ENCODE data around the gene ZNF618. TPM values are rescaled to one million over a fixed set of nuclear protein-coding genes. Genes with fewer than 3 reads are reported as not detected.

ZNF618 gene
- total and polyA plus RNA-seq, 2 experiments from 2014 or later: 2.3 to 5.1 TPM

DNA sequence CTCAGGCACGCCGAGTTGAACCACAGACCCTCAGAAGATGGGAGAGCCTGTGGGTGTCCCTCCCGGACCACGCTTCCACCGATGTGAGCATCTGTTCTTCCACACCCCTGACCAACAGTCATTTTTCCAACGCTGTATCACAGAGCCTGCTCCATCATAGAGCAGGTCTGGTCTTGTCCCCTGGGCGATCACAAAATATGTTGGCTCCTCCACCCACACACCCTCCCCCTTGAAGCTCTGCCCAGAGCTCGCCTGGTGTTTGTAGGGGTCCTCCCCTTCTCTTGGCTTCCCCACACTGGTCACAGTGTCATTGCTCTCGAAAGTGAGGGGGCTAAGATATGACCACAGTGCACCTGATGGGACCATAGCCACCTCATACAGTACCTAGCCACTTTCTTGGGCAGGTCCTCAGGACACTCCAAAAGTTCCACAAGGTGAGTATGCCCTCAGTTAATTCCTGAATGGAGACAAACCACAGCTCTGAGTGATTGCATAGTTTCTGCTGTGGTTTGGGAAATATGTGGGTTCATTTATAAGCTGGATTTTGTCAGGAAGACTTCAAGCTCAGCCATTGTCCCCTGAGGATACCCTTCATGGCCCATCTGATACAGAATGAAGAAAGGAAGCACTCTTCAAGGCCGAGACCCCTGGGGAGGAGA is 3.5 kb upstream of the ZNF618 start:
- H3K27me3 ChIP-seq (replicated peaks; ENCODE audit: insufficient read depth): 0 out of 2 replicates have a peak, but pooled peaks cover 5% of the 10 kb centered on the region
- DNase-seq: no peak
- in situ Hi-C loops (cut with MboI): no loop called here
- no peak overlapping the region for H3K4me2 ChIP-seq (ENCODE audit: unreplicated experiment)
- H3K9me3 ChIP-seq (ENCODE audit: low read depth): no peaks in the 10 kb centered on the region
- WGBS, 2 experiments (ENCODE audit: low coverage in 1 of 2, low lambda C conversion rate in 2 of 2, missing lambda C conversion rate in 2 of 2): 54 to 56% methylated on average over 10 of the region's 10 CpGs
- H3K27ac ChIP-seq: no peak overlapping the region
- no peaks in the 10 kb centered on the region for H3K9me2 ChIP-seq (ENCODE audit: insufficient read depth)
- H4K20me1 ChIP-seq (ENCODE audit: insufficient read depth): no peaks in the 10 kb centered on the region
- no peak overlapping the region for H3K4me3 ChIP-seq
- H3K36me3 ChIP-seq (ENCODE audit: low read depth): no peaks in the 10 kb centered on the region
- H3K9ac ChIP-seq: no peak overlapping the region
- H3F3A ChIP-seq (ENCODE audit: insufficient read depth): no peaks in the 10 kb centered on the region
- TF ChIP-seq EZH2phosphoT487 (IDR thresholded peaks at IDR 0.05; ENCODE audit: insufficient read depth, low read depth): no peak
- no peak for TF ChIP-seq EZH2 (IDR thresholded peaks at IDR 0.05; ENCODE audit: insufficient read depth, poor library complexity, severe bottlenecking)
- no peak overlapping the region for H2AFZ ChIP-seq
- peaks cover 5% of the 10 kb centered on the region; the same call in 1 of the 2 replicates for H3K4me1 ChIP-seq (ENCODE audit: insufficient read depth)
- H3K79me2 ChIP-seq (ENCODE audit: insufficient read depth): peaks cover 13% of the 10 kb centered on the region

DNA sequence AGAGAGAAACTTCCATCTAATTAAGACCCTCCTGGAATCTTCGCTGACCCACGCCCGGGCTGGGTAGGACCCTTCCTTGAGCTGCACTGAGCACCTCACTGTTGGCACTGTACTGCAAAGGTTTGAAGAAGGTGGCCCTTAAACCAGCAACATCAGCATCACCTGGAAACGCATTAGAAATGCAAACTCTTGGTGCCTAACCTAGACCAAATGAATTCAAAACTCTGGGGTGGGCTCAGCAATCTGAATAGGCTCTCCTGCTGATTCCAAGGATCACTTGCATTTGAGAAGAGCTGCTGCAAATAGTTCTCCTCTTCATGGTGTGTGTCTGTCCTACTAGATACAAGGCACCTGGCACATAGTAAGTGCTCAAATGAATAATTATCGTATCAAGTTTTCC is 2.7 kb upstream of the ZNF618 start:
- Histone ChIP-seq H3F3A (ENCODE audit: insufficient read depth) (no peaks in the 10 kb centered on the region), H3K79me2 (ENCODE audit: insufficient read depth) (peaks cover 22% of the 10 kb centered on the region), H3K4me3 (no peak overlapping the region), H3K36me3 (ENCODE audit: low read depth) (no peaks in the 10 kb centered on the region), H3K27ac (no peak overlapping the region), H3K4me1 (ENCODE audit: insufficient read depth) (peaks cover 9% of the 10 kb centered on the region; the same call in 1 of the 2 replicates), H3K4me2 (ENCODE audit: unreplicated experiment) (no peak overlapping the region), H2AFZ (no peak overlapping the region), H3K9me2 (ENCODE audit: insufficient read depth) (no peaks in the 10 kb centered on the region), H3K9ac (no peak overlapping the region), H3K9me3 (ENCODE audit: low read depth) (no peaks in the 10 kb centered on the region), H3K27me3 (replicated peaks; ENCODE audit: insufficient read depth) (0 out of 2 replicates have a peak, but pooled peaks cover 3% of the 10 kb centered on the region), H4K20me1 (ENCODE audit: insufficient read depth) (no peaks in the 10 kb centered on the region)
- in situ Hi-C loops (cut with MboI): no loop called here
- TF ChIP-seq EZH2 (IDR thresholded peaks at IDR 0.05; ENCODE audit: insufficient read depth, poor library complexity, severe bottlenecking) (no peak), EZH2phosphoT487 (IDR thresholded peaks at IDR 0.05; ENCODE audit: insufficient read depth, low read depth) (no peak)
- no peak for DNase-seq
- 98 to 100% methylated on average over 5 of the region's 5 CpGs for WGBS, 2 experiments (ENCODE audit: low coverage in 1 of 2, low lambda C conversion rate in 2 of 2, missing lambda C conversion rate in 2 of 2)

DNA sequence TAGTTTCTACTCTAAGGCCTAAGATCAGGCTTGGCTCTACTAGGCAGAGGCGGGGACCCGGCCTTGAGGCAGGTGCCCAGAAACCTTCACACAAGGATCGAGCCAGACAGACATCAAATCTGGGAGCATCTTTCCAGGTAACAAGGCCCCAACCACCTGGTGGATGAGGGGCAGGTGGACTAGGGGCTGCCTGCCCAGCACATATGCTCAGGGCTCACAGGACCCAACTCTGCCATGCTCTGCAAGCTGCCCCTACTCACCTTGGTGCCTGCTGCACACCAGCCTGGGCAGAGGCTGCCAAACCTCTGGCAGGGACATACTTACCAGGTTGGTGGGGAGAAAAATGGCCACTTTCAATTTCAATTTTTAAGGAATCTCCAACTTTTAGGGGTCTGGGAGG is 2.2 kb upstream of the ZNF618 start:
- 0 out of 2 replicates have a peak, but pooled peaks cover 3% of the 10 kb centered on the region for H3K27me3 ChIP-seq (replicated peaks; ENCODE audit: insufficient read depth)
- no peaks in the 10 kb centered on the region for H4K20me1 ChIP-seq (ENCODE audit: insufficient read depth)
- H3K9me2 ChIP-seq (ENCODE audit: insufficient read depth): no peaks in the 10 kb centered on the region
- in situ Hi-C loops (cut with MboI): no loop called here
- DNase-seq: no peak
- 77 to 88% methylated on average over 3 of the region's 3 CpGs for WGBS, 2 experiments (ENCODE audit: low coverage in 1 of 2, low lambda C conversion rate in 2 of 2, missing lambda C conversion rate in 2 of 2)
- H3F3A ChIP-seq (ENCODE audit: insufficient read depth): no peaks in the 10 kb centered on the region
- H3K4me1 ChIP-seq (ENCODE audit: insufficient read depth): peaks cover 9% of the 10 kb centered on the region; the same call in 1 of the 2 replicates
- peaks cover 26% of the 10 kb centered on the region for H3K79me2 ChIP-seq (ENCODE audit: insufficient read depth)
- no peak overlapping the region for H3K4me3 ChIP-seq
- TF ChIP-seq EZH2phosphoT487 (IDR thresholded peaks at IDR 0.05; ENCODE audit: insufficient read depth, low read depth) (no peak), EZH2 (IDR thresholded peaks at IDR 0.05; ENCODE audit: insufficient read depth, poor library complexity, severe bottlenecking) (no peak)
- no peaks in the 10 kb centered on the region for H3K36me3 ChIP-seq (ENCODE audit: low read depth)
- no peaks in the 10 kb centered on the region for H3K9me3 ChIP-seq (ENCODE audit: low read depth)
- H3K9ac ChIP-seq: no peak overlapping the region
- H3K27ac ChIP-seq: no peak overlapping the region
- H3K4me2 ChIP-seq (ENCODE audit: unreplicated experiment): no peak overlapping the region
- no peak overlapping the region for H2AFZ ChIP-seq

DNA sequence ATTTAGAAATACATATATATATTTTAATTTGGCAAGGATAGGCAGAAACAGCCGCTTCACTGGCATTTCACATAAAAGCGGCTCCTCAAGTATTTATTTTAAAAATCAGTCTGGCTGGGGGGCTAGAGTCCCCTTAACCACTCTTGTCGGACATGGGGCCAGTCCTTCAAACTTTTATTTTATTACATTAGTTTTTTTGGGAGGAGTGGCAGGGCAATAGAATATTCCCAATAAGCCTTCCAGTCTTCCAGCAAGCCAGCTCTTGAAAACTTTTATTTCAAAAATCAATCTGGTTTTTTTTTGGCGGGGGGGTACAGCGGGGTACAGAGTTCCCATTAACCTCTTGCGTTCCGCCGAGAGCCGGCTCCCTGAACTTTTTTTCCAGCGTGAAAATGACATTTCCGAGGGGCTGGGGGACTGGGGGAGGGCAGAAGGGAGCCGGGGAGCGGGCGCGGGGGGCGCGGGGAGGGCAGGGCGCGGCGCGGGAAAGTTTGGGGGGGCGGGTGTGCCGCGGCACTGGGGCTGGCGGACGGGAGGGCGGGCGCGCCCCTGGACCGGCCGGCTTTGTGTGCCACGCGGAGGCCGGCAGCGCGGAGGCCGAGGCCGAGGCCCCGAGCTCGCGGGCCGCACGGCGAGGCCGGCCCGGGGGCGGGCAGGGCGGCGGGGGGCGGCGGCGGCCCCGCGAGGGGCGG is 504 bp upstream of the ZNF618 start:
- no peaks in the 10 kb centered on the region for H3K9me2 ChIP-seq (ENCODE audit: insufficient read depth)
- no peaks in the 10 kb centered on the region for H3F3A ChIP-seq (ENCODE audit: insufficient read depth)
- peak overlapping the region; percentile 72 for H3K4me3 ChIP-seq
- in situ Hi-C loops (cut with MboI): no loop called here
- peaks cover 43% of the 10 kb centered on the region for H3K79me2 ChIP-seq (ENCODE audit: insufficient read depth)
- no peaks in the 10 kb centered on the region for H3K9me3 ChIP-seq (ENCODE audit: low read depth)
- 7 to 16% methylated on average over 10 to 33 of the region's 55 CpGs for WGBS, 2 experiments (ENCODE audit: low coverage in 1 of 2, low lambda C conversion rate in 2 of 2, missing lambda C conversion rate in 2 of 2)
- TF ChIP-seq EZH2phosphoT487 (IDR thresholded peaks at IDR 0.05; ENCODE audit: insufficient read depth, low read depth) (no peak), EZH2 (IDR thresholded peaks at IDR 0.05; ENCODE audit: insufficient read depth, poor library complexity, severe bottlenecking) (no peak)
- peak; percentile 69 for DNase-seq
- peak overlapping the region; percentile 76 for H3K9ac ChIP-seq
- H3K4me2 ChIP-seq (ENCODE audit: unreplicated experiment): peak overlapping the region; percentile 65
- no peaks in the 10 kb centered on the region for H3K27me3 ChIP-seq (replicated peaks; ENCODE audit: insufficient read depth)
- H3K4me1 ChIP-seq (ENCODE audit: insufficient read depth): peaks cover 15% of the 10 kb centered on the region; the same call in 1 of the 2 replicates
- H2AFZ ChIP-seq: peak overlapping the region; percentile 84
- no peaks in the 10 kb centered on the region for H4K20me1 ChIP-seq (ENCODE audit: insufficient read depth)
- H3K27ac ChIP-seq: no peak overlapping the region
- H3K36me3 ChIP-seq (ENCODE audit: low read depth): no peaks in the 10 kb centered on the region
